ENCODE measurements around the gene FXR2.
A peak's percentile ranks its signal among the peaks of the same experiment; 100 is the strongest.

FXR2 gene

DNA sequence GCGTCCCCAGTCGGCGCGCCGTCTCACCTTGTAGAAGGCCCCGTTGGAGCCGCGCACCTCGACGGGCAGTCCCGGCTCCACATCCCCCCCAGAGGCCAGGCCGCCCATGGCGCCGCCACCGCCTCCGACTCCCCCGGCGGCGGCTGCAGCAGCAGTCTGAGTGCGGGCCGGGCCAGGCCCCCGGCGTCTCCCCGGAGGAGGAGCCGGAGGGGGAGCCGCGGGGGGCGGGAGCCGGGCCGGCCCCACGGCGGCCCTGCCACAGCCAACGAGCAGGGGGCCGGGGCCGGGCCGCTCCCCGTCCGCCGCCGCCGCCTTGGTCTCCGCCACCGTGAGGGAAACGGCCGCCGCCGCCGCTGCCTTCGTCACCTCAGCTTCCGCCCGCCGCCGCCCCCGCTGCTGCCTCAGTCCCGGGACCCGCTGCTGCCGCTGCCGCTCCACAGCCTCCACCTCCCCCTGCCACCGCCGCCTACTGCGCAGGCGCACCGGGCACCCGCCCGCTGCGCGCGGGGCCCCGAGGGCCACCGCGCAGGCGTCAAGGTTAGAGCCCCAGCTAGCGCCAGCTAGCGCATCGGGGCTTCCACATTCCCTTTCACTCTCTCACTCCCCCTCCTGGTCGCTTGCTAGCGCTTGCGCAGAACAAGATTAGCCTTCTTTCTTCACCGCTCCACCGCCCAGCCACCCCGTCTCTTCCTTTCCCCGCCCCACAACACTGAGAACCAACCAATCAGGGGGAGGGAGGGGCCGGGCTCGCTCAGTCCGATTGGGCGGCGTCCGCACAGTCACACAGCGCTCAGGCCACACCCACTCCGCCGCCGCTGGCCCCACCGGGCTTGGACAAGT is at the start of gene FXR2:
Gene FXR2 (minus strand): TSS at position 473 of the 840 bp plus-strand sequence. CDS start 365 bp downstream, at position 108.
- DNase-seq (ENCODE audit: low read depth) = peak; percentile 100
- H3K4me3 ChIP-seq (ENCODE audit: control insufficient read depth, low read depth, low read length) = peak within 1 kb of the TSS; percentile 84
- peak; percentile 60 for TF ChIP-seq CTCF (conservative IDR thresholded peaks at IDR 0.05; ENCODE audit: control insufficient read depth, insufficient read depth, low read depth, low read length)

- TF ChIP-seq CTCF (conservative IDR thresholded peaks at IDR 0.05; ENCODE audit: control insufficient read depth, insufficient read depth, low read depth, low read length) = no peak
- DNase-seq (ENCODE audit: low read depth) = no peak
- no peak overlapping the region for H3K4me3 ChIP-seq (ENCODE audit: control insufficient read depth, low read depth, low read length)
Measured at GRCh38 chr17:7656958-7657609, 42.4 kb upstream of the FXR2 start.

DNA sequence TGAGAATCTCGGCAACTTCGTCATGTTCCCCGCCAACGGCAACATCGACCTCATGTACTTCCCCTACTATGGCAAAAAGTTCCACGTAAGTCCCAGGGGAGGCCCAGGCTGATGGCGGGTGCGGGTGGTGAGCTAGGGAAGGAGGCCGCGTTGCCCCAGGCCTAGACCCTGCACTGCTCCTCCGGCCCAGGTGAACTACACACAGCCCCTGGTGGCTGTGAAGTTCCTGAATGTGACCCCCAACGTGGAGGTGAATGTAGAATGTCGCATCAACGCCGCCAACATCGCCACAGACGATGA is 40.8 kb upstream of the FXR2 start:
- DNase-seq (ENCODE audit: low read depth) = no peak
- TF ChIP-seq CTCF (conservative IDR thresholded peaks at IDR 0.05; ENCODE audit: control insufficient read depth, insufficient read depth, low read depth, low read length) = no peak
- no peak overlapping the region for H3K4me3 ChIP-seq (ENCODE audit: control insufficient read depth, low read depth, low read length)

- H3K4me3 ChIP-seq (ENCODE audit: control insufficient read depth, low read depth, low read length) = no peak overlapping the region
- peak; percentile 5 for DNase-seq (ENCODE audit: low read depth)
- no peak for TF ChIP-seq CTCF (conservative IDR thresholded peaks at IDR 0.05; ENCODE audit: control insufficient read depth, insufficient read depth, low read depth, low read length)
Measured at GRCh38 chr17:7654832-7655540, 40.3 kb upstream of the FXR2 start.

GRCh38 chr17:7652388-7653356 is 38.0 kb upstream of the FXR2 start:
- no peak for DNase-seq (ENCODE audit: low read depth)
- H3K4me3 ChIP-seq (ENCODE audit: control insufficient read depth, low read depth, low read length) = no peak overlapping the region
- no peak for TF ChIP-seq CTCF (conservative IDR thresholded peaks at IDR 0.05; ENCODE audit: control insufficient read depth, insufficient read depth, low read depth, low read length)

Data from fibroblast of mammary gland (primary cell).